GM19452 (cell line): ENCODE data around the gene LMTK3.

Source experiments
- ATAC-seq: cut with Tn5 transposase; IDR thresholded peaks from one replicate; pipeline ENCODE4 v1.9.1; 2021; ENCODE audit not compliant: unreplicated experiment

LMTK3 gene

DNA sequence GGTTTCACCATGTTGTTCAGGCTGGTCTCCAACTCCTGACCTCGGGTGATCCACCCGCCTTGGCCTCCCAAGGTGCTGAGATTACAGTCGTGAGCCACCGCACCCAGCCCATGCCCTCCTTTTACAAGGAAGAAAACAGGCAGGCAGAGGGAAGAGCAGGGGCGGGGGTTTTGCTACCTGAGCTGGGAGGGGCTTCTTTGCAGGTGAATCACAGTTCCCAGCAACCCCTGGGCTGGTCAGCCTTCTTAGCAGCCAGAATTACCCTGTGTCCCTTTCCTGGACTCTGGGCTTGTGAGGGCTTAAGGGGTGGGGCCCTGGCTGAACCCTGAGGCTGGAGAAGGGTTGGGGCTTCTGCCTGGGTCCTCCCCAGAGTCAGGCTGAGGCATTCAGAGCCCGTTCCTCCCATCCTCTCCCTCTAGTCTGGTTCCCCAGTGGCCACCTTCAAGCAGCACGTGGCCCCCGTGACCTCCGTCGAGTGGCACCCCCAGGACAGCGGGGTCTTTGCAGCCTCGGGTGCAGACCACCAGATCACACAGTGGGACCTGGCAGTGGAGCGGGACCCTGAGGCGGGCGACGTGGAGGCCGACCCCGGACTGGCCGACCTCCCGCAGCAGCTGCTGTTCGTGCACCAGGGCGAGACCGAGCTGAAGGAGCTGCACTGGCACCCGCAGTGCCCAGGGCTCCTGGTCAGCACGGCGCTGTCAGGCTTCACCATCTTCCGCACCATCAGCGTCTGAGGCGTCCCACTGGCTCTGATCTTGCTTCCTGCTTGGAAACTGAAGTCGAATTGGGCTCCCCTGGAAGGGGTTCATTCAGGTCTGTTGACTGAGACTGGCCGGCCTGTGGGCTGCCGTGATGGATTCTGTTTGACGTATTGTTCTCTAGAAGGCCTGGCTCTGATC is 59.1 kb downstream of the LMTK3 start:
- ATAC-seq, result no peak

GRCh38 chr19:48451624-48452023 is 60.0 kb downstream of the LMTK3 start:
- no peak for ATAC-seq

DNA sequence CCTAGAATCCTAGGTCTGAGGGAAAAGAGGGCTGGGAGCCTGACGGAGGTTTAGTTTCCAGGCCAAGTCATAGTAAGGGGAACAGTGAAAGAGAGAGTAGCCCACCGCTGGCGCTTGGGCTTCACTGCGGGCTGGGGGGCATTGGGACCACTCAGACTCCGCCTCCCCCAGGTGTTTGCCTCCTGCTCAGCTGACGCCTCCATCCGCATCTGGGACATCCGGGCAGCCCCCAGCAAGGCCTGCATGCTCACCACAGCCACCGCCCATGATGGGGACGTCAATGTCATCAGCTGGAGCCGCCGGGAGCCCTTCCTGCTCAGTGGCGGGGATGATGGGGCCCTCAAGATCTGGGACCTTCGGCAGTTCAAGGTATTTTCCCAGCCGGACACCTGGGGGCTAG is 60.8 kb downstream of the LMTK3 start:
- ATAC-seq, result no peak

- no peak for ATAC-seq
Measured at GRCh38 chr19:48450441-48450840, 61.2 kb downstream of the LMTK3 start.

DNA sequence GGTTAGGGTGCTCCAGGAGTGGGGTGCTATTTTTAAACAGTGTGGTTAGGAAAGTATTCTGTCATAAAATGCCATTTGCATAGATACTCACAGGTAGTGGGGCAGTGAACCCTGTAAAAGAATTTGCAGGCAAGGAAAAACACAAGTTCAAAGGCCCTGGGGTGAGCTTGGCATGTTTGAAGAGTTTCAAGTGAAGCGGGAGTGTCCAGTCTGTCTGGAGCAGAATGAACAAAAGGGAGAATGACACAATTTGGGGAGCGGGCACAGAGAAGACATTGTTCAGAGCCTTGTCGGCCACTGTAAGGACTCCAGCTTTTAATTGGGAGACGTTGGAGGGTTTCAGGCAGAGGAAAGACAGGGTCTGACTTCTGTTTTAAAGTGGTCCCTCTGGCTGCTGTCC is 63.1 kb downstream of the LMTK3 start:
- no peak for ATAC-seq

DNA sequence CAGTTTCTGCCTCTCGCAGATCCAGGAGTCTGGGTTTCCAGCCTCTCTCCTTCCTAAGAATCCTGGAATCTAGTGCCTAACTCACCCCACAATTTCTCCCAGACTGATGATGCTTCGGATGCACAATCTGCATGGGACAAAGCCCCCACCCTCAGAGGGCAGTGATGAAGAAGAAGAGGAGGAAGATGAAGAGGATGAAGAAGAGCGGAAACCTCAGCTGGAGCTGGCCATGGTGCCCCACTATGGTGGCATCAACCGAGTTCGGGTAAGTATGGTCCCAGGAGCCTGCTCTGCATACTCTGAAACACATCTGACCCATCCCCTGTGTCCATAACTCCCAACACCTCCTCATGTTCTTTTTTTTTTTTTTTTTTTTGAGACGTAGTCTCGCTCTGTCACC is 65.1 kb downstream of the LMTK3 start:
- ATAC-seq, result no peak

- peak; percentile 84 for ATAC-seq
Measured at GRCh38 chr19:48445606-48446481, 65.8 kb downstream of the LMTK3 start, which contains the start of gene GRWD1. TSS of gene GRWD1 (plus strand) at chr19:48445983. CDS start at chr19:48446006, 23 bp downstream.

DNA sequence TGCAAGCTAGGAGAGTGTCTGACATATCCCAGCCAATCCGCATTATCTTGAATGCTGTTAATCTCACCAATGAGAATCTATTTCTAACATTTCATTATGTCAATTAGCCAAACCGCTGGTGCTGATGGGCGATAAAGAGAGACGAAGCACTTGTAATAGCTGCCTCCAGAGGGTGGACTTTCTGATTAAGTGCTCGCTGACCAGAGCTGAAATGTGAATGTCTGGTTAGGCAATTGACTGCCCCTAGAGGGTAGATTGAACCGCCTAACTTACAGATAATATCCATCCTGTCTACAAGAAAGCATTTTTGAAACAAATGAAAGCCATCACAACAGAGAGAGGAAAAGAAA is 66.4 kb downstream of the LMTK3 start:
- peak; percentile 31 for ATAC-seq

DNA sequence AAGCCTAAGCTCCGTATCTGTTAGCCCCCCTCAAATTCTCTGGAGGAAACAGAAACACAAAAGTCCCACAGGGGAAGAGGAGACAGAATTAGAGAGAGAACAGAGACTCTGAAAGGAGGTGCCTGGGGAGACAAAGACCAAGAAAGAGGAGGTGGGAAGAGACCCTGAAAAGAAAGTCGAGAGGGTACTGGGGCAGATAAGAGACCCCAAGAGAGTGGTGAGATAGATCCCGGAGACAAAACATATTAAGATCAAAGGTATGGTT is 66.8 kb downstream of the LMTK3 start:
- no peak for ATAC-seq

GRCh38 chr19:48444129-48444935 is 67.3 kb downstream of the LMTK3 start:
- no peak for ATAC-seq

DNA sequence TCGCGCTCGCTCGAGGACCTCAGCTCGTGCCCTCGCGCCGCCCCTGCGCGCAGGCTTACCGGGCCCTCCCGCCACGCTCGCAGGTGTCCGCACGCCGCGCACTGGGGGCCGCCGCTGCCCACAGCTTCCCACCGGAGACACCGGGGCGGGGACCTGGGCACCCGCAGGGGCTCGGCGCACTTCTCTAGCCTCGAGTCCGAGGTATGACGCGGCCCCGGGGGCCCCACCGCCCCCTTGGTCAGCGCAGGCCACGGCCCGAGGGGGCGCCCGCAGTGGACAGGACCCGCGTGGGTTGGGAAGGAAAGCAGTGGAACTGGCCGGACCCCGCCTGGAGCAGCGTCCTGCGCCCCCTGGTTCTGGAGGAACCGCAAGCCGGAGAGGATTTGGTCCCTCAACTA is 67.9 kb downstream of the LMTK3 start:
- ATAC-seq, result no peak

GRCh38 chr19:48443256-48443655 is 68.4 kb downstream of the LMTK3 start:
- no peak for ATAC-seq

- ATAC-seq, result no peak
Measured at GRCh38 chr19:48442116-48443035, 69.3 kb downstream of the LMTK3 start.

DNA sequence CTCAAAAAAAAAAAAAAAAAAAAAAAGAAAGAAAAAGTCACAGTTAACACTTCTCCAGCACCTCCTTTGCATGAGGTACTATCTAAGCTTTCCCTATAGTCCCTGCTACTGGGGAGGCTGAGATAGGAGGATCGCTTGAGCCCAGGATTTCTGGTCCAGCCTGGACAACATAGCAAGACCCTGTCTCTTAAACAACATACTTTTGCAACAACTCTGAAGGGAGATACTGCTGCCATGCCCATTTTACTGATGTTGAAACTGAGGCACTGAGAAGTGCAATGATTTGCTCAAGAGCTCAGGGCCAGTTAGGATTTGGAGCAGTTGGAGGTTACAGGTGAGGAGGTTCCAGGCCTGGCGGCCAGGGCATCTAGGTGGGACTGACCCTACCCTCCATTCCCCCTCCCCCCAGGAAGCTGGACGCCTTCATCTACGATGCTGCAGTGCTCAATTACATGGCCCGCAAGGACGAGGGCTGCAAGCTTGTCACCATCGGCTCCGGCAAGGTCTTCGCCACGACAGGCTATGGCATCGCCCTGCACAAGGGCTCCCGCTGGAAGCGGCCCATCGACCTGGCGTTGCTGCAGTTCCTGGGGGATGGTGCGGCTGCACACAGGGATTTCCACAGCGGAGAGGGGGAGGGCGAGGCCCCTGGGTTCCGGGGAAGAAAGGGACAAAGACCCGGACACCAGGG is 70.1 kb downstream of the LMTK3 start:
- no peak for ATAC-seq

- no peak for ATAC-seq
Measured at GRCh38 chr19:48436586-48436985, 75.0 kb downstream of the LMTK3 start.
